GM18498 (cell line): ENCODE results near the gene MAN1A2.
"Not testable (repeated sequence)": the region's sequence is repeated elsewhere in the genome, so short reads cannot be mapped to it uniquely, and the experiment has no call there.

Source experiments
- ATAC-seq: cut with Tn5 transposase; IDR thresholded peaks from one replicate; pipeline ENCODE4 v1.9.1; 2021; ENCODE audit warnings: mild to moderate bottlenecking, moderate library complexity; ENCODE audit not compliant: unreplicated experiment

Gene MAN1A2

DNA sequence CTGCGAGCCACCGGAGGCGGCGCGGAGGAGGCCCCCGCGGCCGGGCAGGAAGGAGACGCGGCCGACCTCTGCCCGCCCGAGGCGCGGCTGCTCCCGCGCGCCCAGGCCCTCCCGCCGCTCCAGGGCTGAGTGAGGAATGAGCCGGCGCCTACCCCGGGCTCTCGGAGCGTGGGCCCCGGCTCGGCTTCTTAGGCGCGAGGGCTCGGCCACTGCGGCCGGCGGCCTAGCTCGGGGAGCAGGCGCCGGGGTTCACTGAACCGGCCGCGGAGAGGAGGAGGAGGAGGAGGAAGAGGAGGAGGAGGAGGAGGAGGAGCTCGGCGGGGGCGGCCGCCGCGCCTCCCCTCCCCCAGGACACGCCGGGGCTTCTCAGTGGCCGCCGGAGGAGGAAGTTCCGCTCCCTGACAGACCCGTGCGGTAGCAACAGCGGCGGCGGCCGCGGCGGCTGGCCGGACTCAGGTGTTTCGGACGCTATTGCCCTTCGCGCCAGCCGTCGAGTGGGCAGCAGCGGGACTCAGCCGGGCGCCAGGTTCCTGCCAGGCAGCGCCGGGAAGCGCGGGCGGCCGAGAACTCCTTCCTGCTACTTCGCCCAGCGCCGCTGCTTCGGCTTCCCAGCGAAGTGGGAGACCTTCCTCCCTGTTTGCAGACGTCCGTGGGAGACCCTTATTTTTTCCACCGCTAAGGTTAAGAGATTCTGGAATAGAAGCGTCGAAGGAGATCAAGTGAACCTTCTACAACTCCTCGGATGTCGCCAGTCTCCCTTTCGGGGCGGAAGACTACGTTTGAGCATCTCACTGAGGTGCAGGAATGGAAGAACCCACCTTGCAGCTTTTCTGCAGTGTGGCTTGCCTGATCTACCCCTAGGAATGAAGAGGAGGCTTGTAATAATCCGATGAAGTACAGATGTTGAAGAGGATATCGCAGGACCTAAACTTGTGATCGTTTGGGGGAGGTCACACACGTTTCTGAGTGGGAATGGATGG, at the start of gene MAN1A2:
Gene MAN1A2 (plus strand): TSS at position 404 of the 980 bp plus-strand sequence. CDS start 735 bp downstream, outside the sequence.
- ATAC-seq, result peak; percentile 71

DNA sequence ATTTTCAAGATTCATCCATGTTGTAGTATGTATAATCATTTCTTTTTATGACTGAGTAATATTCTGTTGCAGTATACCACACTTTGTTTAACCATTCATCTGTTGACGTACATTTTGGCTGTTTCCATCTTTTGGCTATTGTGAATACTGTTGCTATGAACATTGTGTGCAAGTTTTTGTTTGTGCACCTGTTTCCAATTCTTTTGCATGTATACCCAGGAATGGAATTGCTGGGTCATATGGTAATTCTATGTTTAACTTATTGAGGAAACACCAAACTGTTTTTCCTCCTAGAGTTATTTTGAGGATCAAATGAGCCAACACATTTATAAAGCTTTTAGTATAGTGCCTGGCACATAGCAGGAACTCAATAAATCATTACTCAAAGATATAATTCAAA, 49.2 kb upstream of the MAN1A2 start:
- ATAC-seq, result no peak

DNA sequence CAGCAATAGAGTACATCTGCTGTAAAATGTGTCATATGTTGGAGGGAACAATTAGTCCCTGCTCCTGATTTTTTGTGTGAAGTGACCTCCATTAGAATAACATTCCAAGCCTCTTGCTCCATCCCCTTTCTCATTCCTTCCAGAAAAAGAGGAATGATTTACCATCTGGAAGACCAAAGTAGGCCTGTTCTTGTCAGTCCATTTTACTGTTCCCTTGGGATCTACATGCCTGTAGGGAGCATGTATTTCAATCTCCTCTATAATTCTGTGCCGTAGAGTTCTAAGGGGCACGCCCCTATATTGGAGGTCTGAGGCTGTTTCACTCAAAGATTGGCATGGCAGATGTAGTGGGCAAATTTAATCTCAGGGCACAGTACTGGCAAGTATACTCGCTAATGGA, 48.8 kb upstream of the MAN1A2 start:
- no peak for ATAC-seq

DNA sequence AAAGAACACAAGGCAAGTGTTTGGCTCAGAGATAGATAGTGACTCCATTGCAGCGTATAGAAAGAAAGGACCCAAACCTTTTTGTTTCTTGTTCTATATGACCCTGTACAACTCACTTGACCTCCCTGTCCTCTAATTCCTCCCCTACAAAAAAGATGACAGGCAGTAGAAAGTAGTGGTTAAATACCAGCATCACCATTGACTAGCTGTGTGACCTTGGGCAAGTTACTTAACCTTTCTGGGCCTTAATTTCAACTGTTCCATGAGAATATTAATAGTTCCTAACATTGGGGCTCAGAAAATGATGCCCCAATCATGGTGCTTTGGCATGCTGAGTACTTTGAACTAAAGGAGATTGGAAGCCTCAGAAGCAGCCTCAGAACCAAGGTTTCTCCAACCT, 46.7 kb upstream of the MAN1A2 start:
- no peak for ATAC-seq

DNA sequence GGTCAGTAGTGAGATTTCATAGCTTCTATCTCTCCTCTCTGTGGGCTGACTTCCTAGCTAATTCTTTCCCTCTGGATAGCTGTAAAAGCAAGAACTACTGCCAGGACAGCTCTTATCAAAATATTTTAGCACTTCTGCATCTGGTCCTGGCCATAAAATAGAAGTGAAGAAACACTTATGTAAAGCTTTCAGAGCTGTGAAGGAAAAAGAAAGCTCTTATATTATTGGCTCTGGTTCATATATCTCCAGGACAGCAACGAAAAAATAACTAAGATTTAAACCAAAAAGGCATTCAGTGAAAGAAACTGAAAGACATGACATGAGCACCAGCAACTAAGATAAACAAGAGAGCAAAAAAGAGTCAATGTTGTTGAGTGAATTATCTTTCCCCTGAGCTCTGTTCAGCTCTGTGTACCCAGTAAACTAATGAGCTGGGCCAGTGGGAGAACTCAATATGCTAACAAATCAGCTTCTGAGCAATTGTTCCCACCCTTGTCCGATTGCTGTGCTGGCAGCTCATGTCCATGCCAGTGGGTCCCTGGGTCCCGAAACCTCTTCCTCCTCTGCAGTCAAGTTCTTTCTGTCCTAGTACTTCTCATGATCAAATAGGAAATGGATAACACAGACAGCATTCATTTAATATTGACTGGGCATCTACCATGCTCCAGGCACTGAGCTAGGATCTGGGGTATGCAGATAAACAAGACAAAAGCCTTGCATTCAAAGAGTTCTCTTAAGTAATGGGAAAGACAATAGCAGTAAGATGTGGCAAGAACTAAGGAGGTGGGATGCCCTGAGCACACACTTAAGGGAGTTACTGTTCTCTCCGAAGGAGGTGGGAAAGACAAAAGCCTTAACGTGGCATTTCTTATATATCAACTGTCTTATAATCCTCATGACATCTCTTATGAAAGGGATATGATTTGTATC, 45.3 kb upstream of the MAN1A2 start:
- ATAC-seq, result no peak

DNA sequence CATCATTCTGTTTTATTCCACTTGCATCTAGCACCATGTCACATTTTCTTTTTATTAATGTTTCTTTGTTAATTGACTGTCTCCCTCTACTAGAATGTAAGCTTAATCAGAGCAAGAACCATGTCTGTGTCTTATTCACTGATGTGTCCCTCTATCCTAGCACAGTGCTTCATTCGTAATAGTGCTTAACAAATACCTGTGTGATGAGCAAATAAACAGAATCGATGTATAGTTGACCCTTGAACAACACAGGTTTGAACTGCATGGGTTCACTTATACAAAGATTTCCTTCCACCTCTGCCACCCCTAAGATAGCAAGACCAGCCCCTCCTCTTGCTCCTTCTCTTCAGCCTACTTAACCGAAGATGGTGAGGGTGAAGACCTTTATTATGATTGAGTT, 42.9 kb upstream of the MAN1A2 start:
- ATAC-seq, result no peak

DNA sequence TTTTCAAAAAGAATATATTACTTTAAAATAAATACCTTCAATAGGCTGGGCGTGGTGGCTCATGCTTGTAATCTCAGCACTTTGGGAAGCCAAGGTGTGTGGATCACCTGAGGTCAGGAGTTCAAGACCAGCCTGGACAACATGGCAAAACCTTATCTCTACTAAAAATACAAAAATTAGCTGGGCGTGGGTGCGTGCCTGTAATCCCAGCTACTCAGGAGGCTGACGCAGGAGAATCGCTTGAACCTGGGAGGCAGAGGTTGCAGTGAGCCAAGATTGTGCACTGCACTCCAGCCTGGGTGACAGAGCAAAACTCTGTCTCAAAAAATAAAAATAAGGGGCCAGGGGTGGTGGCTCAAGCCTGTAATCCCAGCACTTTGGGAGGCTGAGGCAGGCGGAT, 41.2 kb upstream of the MAN1A2 start:
- ATAC-seq, result not testable (repeated sequence)

DNA sequence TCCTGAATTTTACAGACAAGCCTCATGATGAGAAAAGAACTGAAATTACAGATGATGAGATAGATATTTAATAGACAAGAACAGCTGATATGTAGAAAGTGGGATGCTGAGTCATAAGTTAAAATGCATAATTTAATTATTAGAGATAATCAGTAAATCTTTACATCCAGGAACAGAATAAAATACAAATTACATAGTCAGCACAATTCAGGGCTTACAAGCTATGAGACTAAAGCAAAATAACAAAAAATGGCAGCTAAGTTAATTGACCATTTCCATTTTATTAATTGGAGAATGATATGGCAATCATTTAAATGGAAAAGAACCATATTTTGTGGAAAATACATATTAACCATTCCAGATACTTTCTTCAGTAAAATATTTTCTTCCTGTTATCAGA, 40.2 kb upstream of the MAN1A2 start:
- ATAC-seq, result no peak

DNA sequence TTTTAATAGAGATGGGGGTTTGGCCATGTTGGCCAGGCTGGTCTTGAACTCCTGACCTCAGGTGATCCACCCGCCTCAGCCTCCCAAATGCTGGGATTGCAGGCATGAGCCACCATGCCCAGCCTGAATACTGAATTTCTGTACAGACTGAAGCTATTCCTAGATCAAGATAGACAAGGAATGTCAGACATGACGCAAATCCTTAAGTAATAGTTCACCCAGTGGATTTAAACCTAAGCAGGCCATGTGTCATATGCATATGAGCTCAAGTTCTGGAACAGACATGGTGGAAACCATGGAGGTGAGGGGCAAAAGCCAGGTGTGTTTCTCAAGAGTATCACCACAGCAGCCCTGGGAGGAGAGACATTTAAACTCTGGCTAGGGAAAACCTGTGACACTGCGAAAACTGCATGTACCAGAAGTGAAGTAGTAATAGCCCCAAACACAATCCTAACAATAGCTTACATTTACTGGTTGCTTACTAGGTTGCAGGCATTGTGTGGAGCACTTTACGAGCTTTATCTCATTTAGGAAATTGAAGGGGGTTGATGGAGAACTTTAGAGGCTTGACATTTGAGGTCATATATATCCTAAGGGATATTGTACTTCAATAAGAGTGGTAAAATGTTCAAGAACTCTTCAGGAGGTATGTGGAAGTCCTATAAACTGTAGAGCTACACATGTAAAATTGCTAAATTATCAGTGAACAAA, 31.7 kb upstream of the MAN1A2 start:
- no peak for ATAC-seq

DNA sequence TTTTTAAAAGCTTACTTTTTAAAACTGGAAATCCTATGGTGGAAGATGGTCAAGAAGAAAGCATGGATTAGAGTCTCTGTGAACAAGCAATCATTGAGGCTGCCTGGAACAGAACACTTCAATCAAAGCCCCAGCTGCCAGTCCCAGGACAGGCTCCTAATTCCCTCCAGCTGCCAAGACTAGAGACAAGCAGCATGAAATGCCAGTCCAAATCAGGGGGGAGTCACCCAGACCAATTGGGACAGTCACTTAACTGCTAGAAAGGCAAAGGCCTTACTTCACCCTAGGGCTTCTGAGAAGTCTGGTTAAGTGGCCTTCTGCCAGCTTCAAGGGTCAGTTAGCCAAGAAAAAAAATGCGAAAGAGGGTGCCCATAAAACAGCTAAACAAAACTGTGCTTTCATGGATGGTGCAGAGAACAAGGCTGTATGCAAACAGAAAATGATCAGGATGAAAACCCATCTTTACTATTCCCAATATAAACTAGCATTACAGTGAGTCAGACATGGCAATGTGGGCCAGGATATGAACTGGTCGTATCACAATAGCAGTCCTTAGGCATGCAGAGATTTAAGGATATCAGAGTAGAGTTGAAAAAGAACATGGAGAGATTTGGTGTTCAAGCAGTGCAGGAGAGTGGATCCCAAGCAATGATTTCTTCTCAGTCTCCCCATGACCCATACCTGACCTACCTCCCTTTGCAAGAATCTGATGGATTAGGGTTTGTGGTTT, 31.0 kb upstream of the MAN1A2 start:
- no peak for ATAC-seq

DNA sequence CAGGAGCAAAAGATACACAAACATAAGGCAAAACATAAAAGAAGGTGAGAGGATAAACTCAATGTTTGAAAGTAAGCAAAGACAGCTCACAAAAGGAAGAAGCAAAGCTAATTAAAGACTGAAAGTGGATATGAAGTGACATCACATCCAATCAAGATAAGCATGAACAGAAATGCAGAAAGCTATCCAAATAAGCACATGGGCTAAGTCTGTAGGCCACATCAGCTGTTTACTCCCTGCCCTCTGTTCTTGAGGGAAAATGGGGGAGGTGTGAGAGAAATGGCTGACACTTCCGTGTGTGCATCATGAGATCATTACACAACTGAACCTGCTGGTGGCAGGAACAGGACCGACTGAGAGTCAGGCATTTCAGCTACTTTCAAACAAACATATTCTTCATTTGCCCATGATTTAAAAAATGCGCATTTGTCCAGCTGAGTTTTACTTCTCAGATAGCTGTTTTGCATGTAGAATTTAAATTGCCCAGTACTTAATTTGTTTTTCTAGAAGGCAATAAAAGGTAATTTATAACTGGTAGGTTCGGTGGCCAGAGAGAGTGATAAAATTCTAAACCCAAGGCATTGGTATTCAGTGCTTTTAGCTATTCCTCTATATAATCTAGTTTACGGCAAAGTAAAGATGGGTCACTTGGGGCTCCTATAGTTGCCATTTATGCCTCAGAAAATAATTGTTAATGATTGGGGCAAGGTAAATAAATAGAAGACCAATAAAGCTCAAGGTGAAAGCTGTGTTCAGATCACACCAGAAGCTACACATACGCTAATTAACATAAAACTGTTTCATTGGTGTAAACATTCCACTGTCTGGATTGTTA, 27.2 kb upstream of the MAN1A2 start:
- no peak for ATAC-seq

DNA sequence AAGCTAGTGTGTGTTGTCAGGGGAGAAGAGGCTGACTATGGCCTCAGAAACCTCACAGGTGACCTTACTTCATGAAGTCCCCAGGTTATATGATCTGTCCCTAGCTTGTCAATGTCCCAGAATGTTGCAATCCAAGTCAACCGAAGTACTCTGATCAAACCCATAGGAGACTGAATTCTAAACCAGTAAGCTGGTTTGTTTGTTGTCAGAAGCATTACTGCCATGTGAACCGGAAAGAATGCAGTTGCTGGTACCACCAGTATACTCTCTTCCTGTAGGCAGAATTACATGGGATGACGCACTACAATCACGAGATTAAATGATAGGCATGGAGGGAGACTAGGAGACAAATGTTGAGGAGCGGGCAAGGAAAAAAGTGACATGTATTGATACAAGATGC, 26.1 kb upstream of the MAN1A2 start:
- no peak for ATAC-seq

DNA sequence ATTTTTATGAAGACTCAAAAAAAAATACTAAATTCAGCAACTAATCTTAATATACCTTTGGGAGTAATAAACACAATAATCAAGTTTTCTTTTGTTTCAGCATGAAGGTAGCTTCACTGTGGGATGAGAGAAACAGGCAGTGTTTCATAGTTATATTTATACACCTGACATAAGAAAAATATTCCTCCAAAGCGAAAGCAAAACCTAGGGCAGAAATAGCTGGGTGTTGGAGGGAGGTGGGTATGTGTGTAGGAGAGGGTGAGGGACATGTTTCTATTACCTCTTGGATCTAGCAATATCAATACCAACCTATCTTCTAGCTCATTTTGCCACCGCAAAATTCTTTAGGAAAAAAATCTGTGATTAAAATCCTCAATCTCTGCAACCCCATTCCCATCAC, 24.9 kb upstream of the MAN1A2 start:
- ATAC-seq, result no peak

DNA sequence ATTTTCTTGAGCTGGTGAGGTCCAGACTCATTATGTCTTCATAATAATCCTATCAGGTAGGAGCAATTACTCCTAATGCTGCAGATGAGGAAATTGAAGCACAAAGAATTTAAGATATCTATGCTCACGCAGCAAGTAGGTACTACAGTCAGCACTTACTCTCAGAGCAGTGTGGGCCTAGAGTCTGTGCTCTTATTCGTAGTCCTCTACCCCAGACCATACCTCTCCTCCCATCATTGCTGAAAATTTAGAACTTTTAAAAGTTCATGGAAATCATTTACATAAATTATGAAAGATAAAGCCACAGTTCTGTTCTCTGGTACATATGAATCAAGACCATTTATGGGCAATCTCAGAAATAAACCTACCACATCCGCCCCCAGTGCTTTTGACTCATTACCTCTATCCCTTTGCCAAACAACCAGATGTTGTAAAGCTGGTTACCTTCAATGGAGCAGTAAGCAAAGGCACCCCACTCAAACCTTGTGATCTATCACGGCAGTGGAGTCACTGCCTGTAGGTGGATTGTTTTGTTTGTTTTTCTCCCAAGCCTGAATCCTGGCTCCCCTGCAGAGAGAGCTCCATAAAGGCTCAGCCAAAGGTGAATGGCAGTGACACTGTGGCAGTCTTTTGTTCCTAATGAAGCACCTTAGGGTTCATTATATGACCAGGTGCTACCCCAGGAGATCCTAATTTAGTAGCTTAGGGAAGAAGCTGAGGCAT, 20.9 kb upstream of the MAN1A2 start:
- no peak for ATAC-seq

DNA sequence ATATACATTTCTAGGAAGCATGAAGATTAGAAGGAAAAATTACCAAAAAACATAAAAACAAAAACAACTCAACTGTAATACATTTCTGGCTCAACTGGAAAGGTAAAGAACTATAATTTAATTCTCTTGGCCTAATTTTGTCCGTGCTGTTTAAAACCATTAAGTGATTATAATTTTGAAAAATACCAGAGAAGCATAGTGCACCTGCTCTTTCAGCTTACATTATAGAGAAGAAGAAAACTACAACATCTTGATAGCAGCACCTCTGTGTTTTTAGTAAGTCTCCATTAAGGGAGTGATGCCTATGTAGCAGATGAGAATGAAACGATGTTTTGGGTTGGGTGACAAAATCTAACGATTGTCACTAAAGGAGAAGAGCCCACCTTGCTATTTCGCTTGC, 19.3 kb upstream of the MAN1A2 start:
- ATAC-seq, result no peak

DNA sequence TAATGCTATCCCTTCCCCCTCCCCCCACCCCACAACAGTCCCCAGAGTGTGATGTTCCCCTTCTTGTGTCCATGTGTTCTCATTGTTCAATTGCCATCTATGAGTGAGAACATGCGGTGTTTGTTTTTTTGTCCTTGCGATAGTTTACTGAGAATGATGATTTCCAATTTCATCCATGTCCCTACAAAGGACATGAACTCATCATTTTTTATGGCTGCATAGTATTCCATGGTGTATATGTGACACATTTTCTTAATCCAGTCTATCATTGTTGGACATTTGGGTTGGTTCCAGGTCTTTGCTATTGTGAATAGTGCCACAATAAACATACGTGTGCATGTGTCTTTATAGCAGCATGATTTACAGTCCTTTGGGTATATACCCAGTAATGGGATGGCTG, 14.6 kb upstream of the MAN1A2 start:
- not testable (repeated sequence) for ATAC-seq

DNA sequence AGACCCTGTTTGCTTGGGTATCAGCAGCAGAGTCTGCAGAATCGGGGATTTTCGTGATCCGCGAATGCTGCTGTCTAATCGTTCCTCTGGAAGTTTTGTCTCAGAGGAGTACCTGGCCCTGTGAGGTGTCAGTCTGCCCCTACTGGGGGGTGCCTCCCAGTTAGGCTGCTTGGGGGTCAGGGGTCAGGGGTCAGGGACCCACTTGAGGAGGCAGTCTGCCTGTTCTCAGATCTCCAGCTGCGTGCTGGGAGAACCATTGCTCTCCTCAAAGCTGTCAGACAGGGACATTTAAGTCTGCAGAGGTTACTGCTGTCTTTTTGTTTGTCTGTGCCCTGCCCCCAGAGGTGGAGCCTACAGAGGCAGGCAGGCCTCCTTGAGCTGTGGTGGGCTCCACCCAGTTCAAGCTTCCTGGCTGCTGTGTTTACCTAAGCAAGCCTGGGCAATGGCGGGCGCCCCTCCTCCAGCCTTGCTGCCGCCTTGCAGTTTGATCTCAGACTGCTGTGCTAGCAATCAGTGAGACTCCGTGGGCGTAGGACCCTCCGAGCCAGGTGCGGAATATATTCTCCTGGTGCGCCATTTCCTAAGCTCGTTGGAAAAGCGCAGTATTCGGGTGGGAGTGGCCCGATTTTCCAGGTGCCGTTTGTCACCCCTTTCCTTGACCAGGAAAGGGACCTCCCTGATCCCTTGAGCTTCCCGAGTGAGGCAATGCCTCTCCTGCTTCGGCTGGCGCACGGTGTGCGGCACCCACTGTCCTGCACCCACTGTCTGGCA, 9.2 kb upstream of the MAN1A2 start:
- not testable (repeated sequence) for ATAC-seq

DNA sequence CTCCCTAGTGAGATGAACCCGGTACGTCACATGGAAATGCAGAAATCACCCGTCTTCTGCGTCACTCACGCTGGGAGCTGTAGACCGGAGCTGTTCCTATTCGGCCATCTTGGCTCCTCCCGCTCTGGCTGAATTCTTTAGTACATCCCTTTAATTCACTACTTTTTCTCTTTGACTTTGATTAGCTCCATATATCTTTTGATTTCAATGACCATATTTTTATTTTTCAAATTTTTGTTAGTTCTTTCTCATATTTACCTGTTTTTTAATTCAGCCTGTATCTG, 8.7 kb upstream of the MAN1A2 start:
- ATAC-seq, result not testable (repeated sequence)
